Amniotic stem cell (primary cell): ENCODE data around the gene SMYD3.
"Not testable (repeated sequence)": the region's sequence is repeated elsewhere in the genome, so short reads cannot be mapped to it uniquely, and the experiment has no call there.

Experiments used
- DNase-seq: peaks from one replicate; lab custom pipeline; 2025; lab: John Stamatoyannopoulos, UW

SMYD3 gene

GRCh38 chr1:246029616-246030015, 477.5 kb downstream of the SMYD3 start:
- DNase-seq, result no peak

DNA sequence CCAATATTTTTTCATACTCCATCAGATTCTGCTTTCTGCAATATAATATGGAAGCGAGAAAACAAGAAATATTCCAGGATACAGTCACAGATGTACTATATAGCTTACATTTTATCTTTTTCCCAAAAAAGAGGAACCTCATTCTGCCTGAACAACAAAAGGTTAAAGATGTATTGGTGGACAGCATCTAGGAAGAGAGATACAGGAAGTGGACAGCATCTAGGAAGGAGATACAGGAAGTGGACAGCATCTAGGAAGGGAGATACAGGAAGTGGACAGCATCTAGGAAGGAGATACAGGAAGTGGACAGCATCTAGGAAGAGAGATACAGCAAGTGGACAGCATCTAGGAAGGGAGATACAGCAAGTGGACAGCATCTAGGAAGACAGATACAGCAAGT, 483.0 kb downstream of the SMYD3 start:
- DNase-seq, result not testable (repeated sequence)

DNA sequence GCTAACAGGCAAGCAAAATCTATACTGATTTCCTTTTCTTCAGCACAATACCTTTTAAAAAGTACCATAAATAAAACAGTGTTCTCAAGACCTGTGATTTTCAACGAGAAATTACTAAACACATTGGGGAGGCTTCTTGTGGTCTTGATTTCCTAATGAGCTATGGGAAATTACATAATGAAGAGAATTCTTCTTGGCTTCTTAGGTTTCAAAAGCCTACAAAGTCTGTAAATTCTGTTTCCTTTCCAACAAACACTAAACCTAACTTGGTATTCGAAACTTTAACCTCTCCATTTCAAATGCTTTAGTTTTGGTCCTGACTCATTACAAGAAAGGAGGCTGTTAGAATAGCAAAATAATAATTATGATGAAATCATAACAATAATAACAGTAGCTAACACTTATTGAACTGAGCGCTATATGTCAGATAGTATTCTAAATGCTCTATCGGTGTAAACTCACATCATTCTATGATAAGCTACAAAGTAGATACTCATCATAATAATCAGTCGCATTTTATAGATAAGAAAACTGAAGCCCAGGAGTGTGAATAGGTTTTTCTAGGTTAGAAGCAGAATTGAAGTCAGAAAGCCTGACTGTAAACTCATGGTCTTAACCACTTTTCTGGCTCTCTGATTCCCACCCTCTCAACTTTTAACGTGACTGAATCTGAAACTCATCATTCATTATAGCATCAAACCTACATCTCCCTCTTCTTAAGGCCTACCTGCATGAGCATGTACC, 486.7 kb downstream of the SMYD3 start:
- no peak for DNase-seq

DNA sequence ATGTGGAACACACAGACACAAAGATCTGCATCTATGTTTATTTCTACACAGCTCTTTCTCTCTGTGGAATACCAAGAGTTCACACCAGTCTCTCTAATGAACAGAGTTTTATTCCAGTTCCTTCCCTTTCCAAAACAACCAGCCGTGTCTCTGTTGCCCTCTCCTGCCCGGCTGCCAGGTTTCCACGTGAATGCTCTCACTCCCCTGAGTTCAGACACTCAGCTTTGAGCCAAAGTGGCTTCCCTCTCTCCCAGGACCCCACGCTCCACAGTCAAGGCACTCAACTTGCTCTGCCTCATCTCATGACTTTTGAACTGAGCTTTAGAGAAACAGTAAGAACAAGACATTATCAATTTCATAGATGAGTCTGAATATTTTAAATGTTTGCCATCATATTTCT, 488.9 kb downstream of the SMYD3 start:
- no peak for DNase-seq

DNA sequence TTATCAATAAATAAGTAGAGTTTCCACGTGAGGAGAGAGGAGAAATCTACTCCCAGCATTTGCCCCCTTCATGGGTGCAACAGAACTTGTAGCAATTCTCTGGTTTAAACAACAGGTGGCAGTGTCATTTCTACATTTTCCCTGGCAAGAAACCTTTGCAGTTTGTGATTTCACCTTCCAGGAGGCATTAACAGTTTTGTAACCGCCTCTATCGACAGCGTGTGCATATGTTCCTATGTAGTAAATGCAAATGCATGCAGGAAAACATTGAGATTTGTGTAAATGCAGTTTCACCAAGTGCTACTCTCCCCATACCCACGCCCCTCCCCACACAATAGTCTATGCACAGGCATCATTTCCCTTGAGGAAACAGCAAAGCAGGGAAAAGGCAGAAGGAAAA, 494.7 kb downstream of the SMYD3 start:
- no peak for DNase-seq

GRCh38 chr1:246010386-246010785, 496.7 kb downstream of the SMYD3 start:
- no peak for DNase-seq

- DNase-seq, result no peak
These were observed 498.7 kb downstream of the SMYD3 start for GRCh38 chr1:246008363-246008831.

GRCh38 chr1:246005067-246005466, 502.0 kb downstream of the SMYD3 start:
- DNase-seq, result peak; percentile 83

DNA sequence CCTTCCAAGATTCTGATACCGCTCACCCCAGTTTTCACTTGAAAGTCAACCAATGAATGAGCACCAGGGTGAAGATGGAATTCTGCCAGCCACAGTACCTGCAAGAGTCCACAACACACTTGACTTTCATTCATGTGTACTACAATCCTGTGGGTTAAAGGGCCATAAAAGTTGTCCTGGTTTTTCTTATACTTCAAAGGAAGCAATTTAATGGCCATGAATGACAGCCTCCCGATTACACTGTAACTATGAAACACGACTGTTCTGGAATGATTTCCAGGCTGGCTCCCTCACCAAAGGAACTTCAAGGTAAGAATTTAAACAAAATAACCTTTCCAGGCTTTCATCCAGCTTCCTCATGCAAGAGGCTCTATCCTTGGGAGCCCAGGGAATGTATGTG, 502.8 kb downstream of the SMYD3 start:
- no peak for DNase-seq

DNA sequence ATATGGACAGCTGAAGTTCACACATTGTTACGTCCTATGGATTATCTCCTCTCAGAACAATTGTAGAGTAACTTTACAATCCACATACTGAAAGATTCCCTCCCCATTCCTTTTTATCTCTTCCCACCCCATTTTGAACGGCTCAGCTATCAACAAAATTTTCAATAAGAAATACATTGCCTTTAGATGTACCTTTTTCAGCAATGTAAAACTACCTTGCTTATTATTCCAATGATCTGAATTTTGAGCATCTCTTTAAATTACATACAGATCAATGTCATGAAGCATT, 503.7 kb downstream of the SMYD3 start:
- DNase-seq, result no peak

- DNase-seq, result peak; percentile 78
These were observed 504.2 kb downstream of the SMYD3 start for GRCh38 chr1:246002725-246003441.

- no peak for DNase-seq
These were observed 505.2 kb downstream of the SMYD3 start for GRCh38 chr1:246001837-246002230.

DNA sequence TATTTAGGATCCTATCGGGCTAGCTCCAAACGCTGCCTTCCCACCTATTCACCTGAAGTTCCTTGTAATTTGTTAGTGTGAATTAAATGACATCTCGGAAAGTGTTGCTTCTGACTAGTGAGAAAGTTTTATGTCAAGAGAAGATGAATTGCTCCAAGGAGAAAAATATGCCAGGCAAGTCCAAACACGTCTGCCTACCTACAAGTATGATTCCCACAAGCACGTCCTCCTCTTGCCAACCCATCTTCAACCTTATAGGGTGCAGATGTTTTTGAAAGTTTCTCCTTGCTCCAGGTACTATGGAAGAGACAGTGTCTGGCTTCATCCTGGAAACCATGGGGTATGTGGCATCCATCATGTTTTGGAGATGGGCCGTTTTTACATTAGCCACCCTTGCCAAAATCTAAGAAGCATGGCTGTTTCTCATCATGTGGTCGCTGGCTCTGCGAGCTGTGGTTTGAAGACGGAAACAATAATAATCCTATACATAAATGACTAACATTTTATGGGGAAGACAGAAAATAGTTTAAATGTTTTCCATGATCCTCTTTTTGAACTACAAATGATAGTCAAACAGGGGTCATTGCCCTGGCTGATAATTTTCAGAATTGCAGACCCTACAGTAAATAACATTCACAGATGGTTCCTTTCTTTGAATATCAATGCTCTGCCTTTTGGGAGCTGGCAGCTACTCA, 505.8 kb downstream of the SMYD3 start:
- no peak for DNase-seq

- no peak for DNase-seq
These were observed 506.5 kb downstream of the SMYD3 start for GRCh38 chr1:246000638-246001015.

GRCh38 chr1:245999697-246000637, 507.1 kb downstream of the SMYD3 start:
- no peak for DNase-seq

- DNase-seq, result no peak
These were observed 509.4 kb downstream of the SMYD3 start for GRCh38 chr1:245997471-245998258.

DNA sequence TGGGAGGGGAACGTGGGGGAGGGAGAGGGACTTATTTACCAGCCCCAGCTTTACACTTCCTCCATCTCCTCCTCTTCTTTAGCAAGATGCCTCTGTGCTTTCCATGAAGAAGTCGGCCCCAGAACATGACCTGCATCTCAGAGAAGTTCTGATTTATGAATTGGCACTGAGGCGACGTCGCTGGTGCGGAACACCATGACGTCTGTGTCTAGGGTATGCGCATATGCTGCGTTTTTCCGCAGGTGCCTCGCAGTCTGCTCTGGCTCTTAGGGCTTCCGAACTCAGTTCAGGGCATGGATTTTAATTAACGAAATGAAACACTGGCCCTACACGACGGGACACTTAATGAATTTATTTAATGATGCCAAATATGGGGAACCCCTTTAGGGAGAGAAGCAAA, 510.3 kb downstream of the SMYD3 start:
- DNase-seq, result no peak

GRCh38 chr1:245995474-245995873, 511.6 kb downstream of the SMYD3 start:
- no peak for DNase-seq

DNA sequence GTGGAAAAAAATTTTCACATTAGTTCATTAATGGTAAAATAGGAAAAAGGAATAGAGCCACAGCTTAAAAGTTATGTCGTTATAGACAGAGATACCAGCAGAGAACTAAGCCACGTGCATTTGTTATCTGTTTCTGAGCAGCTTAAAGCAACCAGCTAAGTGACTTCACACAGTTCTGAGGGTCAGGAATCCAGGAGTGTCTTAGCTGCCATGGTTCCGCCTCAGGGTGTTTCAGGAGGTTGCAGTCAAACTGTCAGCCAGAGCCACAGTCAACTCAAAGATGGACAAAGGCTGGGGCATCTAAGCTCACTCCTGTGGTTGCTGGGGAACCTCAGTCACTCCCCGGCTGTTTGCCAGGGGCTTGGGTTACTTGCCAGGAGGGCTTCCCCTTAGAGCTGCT, 515.8 kb downstream of the SMYD3 start:
- no peak for DNase-seq

- no peak for DNase-seq
These were observed 516.6 kb downstream of the SMYD3 start for GRCh38 chr1:245990315-245991022.
